SK-N-SH (cell line): Measurements from ENCODE around the gene HCN1.

Experiments used
- EP300 ChIP-seq, 2 experiments: IDR thresholded peaks; 2 replicates each; pipeline versions ENCODE4 v1.4.0 to v1.6.1; 2012; ENCODE audit warnings: borderline replicate concordance in 1 of 2, low read depth in 1 of 2, low read length in 1 of 2
- FOXJ3 ChIP-seq: sonication (generic); formaldehyde crosslinking; IDR thresholded peaks from 2 replicates; pipeline ENCODE4 v1.5.1; 2020; ENCODE audit warnings: mild to moderate bottlenecking, missing genetic modification reagents
- GABPA ChIP-seq: IDR thresholded peaks from 2 replicates; pipeline ENCODE4 v1.4.0; 2012; ENCODE audit warnings: low read depth, mild to moderate bottlenecking
- REST ChIP-seq: IDR thresholded peaks from 2 replicates; pipeline ENCODE4 v1.6.1; 2012; ENCODE audit warnings: mild to moderate bottlenecking, low read depth, low read length, moderate library complexity
- RXRA ChIP-seq: IDR thresholded peaks from 2 replicates; pipeline ENCODE4 v1.4.0; 2012; ENCODE audit warnings: low read depth, mild to moderate bottlenecking, borderline replicate concordance
- USF2 ChIP-seq: fragments of 150-350 bp; IDR thresholded peaks from 2 replicates; pipeline ENCODE4 v1.6.1; 2017; ENCODE audit warnings: antibody characterized with exemption, low read length, low read depth, borderline replicate concordance
- YY1 ChIP-seq: IDR thresholded peaks from 2 replicates; pipeline ENCODE4 v1.4.0; 2012; ENCODE audit warnings: low read depth, mild to moderate bottlenecking
- ZBTB33 ChIP-seq: IDR thresholded peaks from 2 replicates; pipeline ENCODE4 v1.4.0; 2012; ENCODE audit warnings: low read depth, borderline replicate concordance

GRCh38 chr5:45355189-45355992 is 340.8 kb downstream of the HCN1 start:
- TF ChIP-seq USF2 = no peak
- TF ChIP-seq ZBTB33 = no peak
- TF ChIP-seq REST = no peak
- TF ChIP-seq YY1 = no peak
- TF ChIP-seq RXRA = no peak
- no peak for TF ChIP-seq FOXJ3 (CRISPR knock-in tag)
- no peak for TF ChIP-seq EP300 (IDR thresholded peaks at IDR 0.05; ENCODE audit: borderline replicate concordance in 1 of 2, low read depth in 1 of 2, low read length in 1 of 2)
- no peak for TF ChIP-seq GABPA
